ENCODE data around the gene ATR. TPM values are rescaled to one million over a fixed set of nuclear protein-coding genes. Genes with fewer than 3 reads are reported as not detected.
"Not testable (repeated sequence)": the region's sequence is repeated elsewhere in the genome, so short reads cannot be mapped to it uniquely, and the experiment has no call there.

Gene ATR
- total RNA-seq, 1 experiment from 2014 or later = 33.3 TPM

GRCh38 chr3:142553741-142554140 is 24.8 kb downstream of the ATR start:
- Histone ChIP-seq H3K36me3 (ENCODE audit: low read depth) (peaks cover 30% of the 10 kb centered on the region), H3F3A (ENCODE audit: insufficient read depth, low read depth) (no peaks in the 10 kb centered on the region), H3K9me2 (ENCODE audit: insufficient read depth) (no peaks in the 10 kb centered on the region), H3K27me3 (ENCODE audit: insufficient read depth, low read depth) (no peaks in the 10 kb centered on the region), H3K4me3 (no peak overlapping the region), H3K4me1 (replicated peaks; ENCODE audit: insufficient read depth) (no peaks in the 10 kb centered on the region), H3K27ac (no peak overlapping the region), H4K20me1 (ENCODE audit: insufficient read depth) (no peaks in the 10 kb centered on the region; the same call in 1 of the 2 replicates), H3K9me3 (ENCODE audit: insufficient read depth, low read depth) (no peaks in the 10 kb centered on the region), H2AFZ (no peak overlapping the region), H3K79me2 (ENCODE audit: low read depth) (no peaks in the 10 kb centered on the region), H3K4me2 (no peak overlapping the region)
- ChIA-PET POLR2A (ENCODE audit: unreplicated experiment) (no interaction called here), CTCF (no interaction called here)
- no peak for TF ChIP-seq EZH2 (IDR thresholded peaks at IDR 0.05; ENCODE audit: low read depth)
- no peak for TF ChIP-seq CTCF (conservative IDR thresholded peaks at IDR 0.05)
- no TSS peak for BruUV-seq (replicated peaks)
- intact Hi-C loops (cut with micrococcal nuclease; ENCODE audit: unreplicated experiment) = no loop called here
- no peak for DNase-seq

DNA sequence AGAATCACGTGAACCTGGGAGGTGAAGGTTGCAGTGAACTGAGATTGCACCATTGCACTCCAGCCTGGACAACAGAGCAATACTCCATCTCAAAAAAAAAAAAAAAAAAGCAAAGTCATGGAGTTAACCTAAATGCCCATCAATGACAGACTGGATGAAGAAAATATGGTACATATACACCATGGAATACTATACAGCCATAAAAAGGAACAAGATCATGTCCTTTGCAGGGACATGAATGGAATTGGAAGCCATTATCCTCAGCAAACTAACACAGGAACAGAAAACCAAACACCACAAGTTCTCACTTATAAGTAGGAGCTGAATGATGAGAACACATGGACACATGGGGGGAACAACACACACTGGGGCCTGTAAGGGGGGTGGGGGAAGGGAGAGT is 26.0 kb downstream of the ATR start:
- H3K4me2 ChIP-seq; H3K4me3 ChIP-seq; H3K4me1 ChIP-seq (replicated peaks; ENCODE audit: insufficient read depth); intact Hi-C loops (cut with micrococcal nuclease; ENCODE audit: unreplicated experiment); H3K9me2 ChIP-seq (ENCODE audit: insufficient read depth); H3K27me3 ChIP-seq (ENCODE audit: insufficient read depth, low read depth); H3K27ac ChIP-seq; DNase-seq; H3K79me2 ChIP-seq (ENCODE audit: low read depth); H2AFZ ChIP-seq; BruUV-seq (replicated peaks); POLR2A ChIA-PET (ENCODE audit: unreplicated experiment); H3F3A ChIP-seq (ENCODE audit: insufficient read depth, low read depth); CTCF ChIA-PET; H3K9me3 ChIP-seq (ENCODE audit: insufficient read depth, low read depth); H4K20me1 ChIP-seq (ENCODE audit: insufficient read depth): not testable (repeated sequence)
- H3K36me3 ChIP-seq (ENCODE audit: low read depth) = peaks cover 39% of the 10 kb centered on the region

GRCh38 chr3:142549986-142550385 is 28.5 kb downstream of the ATR start:
- DNase-seq = no peak
- no peaks in the 10 kb centered on the region for H3K4me1 ChIP-seq (replicated peaks; ENCODE audit: insufficient read depth)
- H3F3A ChIP-seq (ENCODE audit: insufficient read depth, low read depth) = no peaks in the 10 kb centered on the region; the same call in 1 of the 2 replicates
- no peaks in the 10 kb centered on the region for H3K9me3 ChIP-seq (ENCODE audit: insufficient read depth, low read depth)
- intact Hi-C loops (cut with micrococcal nuclease; ENCODE audit: unreplicated experiment) = no loop called here
- no peaks in the 10 kb centered on the region for H3K27me3 ChIP-seq (ENCODE audit: insufficient read depth, low read depth)
- no peak overlapping the region for H2AFZ ChIP-seq
- TF ChIP-seq EZH2 (IDR thresholded peaks at IDR 0.05; ENCODE audit: low read depth) (no peak), CTCF (conservative IDR thresholded peaks at IDR 0.05) (no peak)
- no peaks in the 10 kb centered on the region for H3K9me2 ChIP-seq (ENCODE audit: insufficient read depth)
- H4K20me1 ChIP-seq (ENCODE audit: insufficient read depth) = no peaks in the 10 kb centered on the region; the same call in 1 of the 2 replicates
- no peak overlapping the region for H3K27ac ChIP-seq
- H3K4me3 ChIP-seq = no peak overlapping the region
- ChIA-PET POLR2A (ENCODE audit: unreplicated experiment) (no interaction called here), CTCF (no interaction called here)
- H3K36me3 ChIP-seq (ENCODE audit: low read depth) = peaks cover 50% of the 10 kb centered on the region
- no peaks in the 10 kb centered on the region for H3K79me2 ChIP-seq (ENCODE audit: low read depth)
- no peak overlapping the region for H3K4me2 ChIP-seq
- BruUV-seq (replicated peaks) = no TSS peak

- Histone ChIP-seq H3K4me1 (replicated peaks; ENCODE audit: insufficient read depth) (no peaks in the 10 kb centered on the region), H3K27me3 (ENCODE audit: insufficient read depth, low read depth) (no peaks in the 10 kb centered on the region), H3K79me2 (ENCODE audit: low read depth) (no peaks in the 10 kb centered on the region), H3K36me3 (ENCODE audit: low read depth) (peaks cover 23% of the 10 kb centered on the region), H3K9me2 (ENCODE audit: insufficient read depth) (no peaks in the 10 kb centered on the region), H3F3A (ENCODE audit: insufficient read depth, low read depth) (no peaks in the 10 kb centered on the region; the same call in 1 of the 2 replicates), H3K27ac (no peak overlapping the region), H3K4me2 (no peak overlapping the region), H3K4me3 (no peak overlapping the region), H2AFZ (no peak overlapping the region), H4K20me1 (ENCODE audit: insufficient read depth) (no peaks in the 10 kb centered on the region), H3K9me3 (ENCODE audit: insufficient read depth, low read depth) (no peaks in the 10 kb centered on the region)
- CTCF ChIA-PET = no interaction called here
- POLR2A ChIA-PET (ENCODE audit: unreplicated experiment) = no interaction called here
- no peak for DNase-seq
- intact Hi-C loops (cut with micrococcal nuclease; ENCODE audit: unreplicated experiment) = no loop called here
- BruUV-seq (replicated peaks) = no TSS peak
- no peak for TF ChIP-seq CTCF (conservative IDR thresholded peaks at IDR 0.05)
- TF ChIP-seq EZH2 (IDR thresholded peaks at IDR 0.05; ENCODE audit: low read depth) = no peak
Observed at GRCh38 chr3:142543307-142543706, 35.2 kb downstream of the ATR start.

All from PC-9 (cell line).